GM18526 (cell line): ENCODE results near the gene HLF.

ENCODE experiments used
- POLR2A ChIP-seq: IDR thresholded peaks from 3 replicates; pipeline ENCODE4 v1.6.1; 2011; ENCODE audit not compliant: insufficient read length; ENCODE audit errors: extremely low read depth

HLF gene

DNA sequence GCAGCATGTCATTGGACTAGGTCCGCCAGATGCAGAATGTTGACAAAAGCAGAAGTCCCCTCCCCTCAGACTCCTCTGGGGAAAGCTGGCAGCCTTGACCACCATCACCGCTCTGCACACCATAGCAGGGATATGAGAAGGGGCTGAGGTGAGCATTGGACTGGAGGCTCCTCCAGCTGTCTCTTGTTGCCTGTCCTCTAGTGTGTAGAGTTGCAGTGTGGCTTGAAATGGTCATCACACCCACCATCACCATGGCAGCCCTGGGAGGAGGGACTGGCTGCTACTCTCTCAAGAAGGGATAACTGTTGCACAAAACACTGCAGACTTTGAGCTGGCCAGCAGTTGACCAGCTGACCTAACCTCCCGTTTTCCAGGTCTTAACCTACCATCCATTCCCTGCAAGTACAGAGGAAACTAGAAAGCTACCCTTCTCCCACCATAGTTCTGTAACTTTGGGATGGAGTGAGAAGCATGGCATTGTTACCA is 38.3 kb downstream of the HLF start:
- no peak for TF ChIP-seq POLR2A

DNA sequence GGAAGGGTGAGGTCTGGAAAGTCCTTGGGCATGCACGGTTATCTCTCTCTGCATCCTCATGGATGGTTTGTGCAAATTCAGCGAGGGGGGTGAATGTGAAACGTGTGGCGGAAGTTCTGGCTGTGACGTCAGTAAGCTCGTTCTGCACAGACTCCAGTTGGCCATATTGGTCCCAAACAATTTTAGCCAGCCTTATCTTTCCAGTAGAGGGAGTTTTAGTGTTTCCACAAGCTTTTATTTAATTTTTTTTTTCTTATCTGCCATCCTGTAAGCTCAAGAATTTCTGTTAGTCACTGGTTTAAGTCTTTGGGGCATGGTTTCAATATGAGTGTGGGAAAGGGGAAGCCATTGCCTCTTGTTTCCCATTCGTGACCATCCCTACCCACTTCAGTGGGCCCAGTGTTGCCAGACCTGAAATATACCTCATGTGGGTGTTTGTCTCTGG is 39.0 kb downstream of the HLF start:
- no peak for TF ChIP-seq POLR2A

DNA sequence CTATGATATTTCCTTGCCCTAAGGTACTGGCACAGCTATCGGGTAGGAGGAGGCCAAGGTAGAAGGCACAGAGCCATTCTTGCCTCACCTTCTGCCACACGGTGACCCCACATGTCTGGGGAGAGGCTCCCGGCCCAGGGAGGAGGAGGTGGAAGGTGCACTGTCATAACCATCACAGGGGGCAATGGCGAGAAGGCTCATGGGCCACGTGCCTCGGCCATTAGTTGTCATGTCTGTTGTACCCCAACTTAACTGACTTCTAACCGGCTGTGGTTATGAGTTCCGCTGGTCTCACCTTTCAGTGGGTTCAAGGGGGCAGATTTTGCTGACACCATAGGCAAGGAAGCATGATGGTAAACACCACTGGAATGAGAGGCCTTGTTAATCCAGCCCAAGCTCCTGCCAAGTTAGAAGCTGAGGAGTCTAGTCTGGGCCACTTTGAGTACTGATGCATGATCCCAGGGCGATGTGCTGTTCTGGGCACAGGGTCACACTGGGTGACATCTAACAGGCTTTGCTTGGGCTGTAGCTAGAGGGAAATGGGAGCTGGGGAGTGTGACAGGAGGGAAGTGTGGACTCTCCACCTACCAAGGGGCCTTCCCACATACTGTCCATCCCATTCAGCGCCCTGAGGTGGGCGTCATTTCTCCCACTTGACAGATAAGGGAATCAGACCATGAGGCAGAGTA is 39.6 kb downstream of the HLF start:
- TF ChIP-seq POLR2A, result no peak

DNA sequence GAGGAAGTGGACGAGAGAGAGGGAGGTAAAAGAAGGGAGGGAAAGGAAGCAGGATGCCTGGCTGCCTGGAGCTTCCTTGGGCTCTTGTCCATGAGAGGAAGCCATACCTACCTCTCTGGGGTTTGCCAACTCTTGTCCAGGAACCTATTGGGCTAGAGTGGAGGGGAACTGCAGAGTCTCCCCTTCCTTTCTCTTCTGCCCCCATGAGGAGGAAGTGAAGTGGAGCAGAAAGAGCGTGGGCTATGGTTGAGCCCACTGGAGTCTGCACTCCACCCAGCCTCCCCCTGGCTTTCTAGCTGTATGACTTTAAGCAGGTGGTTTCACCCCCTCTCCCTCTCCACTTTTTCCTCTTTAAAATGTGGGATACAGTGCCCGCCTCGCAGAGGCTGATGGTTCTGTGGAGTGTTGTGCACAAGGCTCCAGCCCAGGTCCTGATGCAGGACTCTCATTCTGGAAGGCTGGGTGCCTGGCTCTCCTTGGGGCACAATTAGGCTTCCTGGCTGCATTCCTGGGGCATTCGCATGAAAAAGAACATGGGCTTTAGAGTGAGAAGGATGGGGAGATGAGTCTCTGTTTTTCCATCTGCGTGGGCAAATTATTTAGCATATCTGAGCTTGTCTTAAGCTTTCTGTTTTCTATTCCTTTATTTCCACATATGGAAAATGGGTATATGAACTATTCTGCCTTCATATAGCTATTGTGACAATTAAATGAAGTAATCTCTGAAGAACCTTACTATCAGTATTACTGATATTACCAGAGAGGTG is 40.7 kb downstream of the HLF start:
- TF ChIP-seq POLR2A, result no peak

DNA sequence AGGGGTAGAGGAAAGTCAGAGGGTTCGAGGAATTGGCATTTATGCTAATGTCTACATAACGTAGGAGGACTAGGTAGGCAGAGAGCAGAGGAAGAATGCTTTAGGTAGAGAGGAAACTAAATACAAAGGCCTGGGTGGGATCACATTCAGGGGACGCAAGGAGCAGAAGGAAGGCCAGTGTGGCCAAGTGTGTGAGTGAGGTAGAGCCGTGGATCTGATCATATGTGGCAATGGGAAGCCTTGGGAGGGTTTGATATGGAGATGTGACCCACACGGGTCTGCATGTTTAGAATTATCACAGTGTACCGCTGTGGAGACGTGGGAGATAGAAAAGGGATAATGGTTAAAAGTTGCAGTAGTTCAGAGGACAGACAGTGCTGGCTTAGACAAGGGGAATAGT is 43.1 kb downstream of the HLF start:
- no peak for TF ChIP-seq POLR2A

DNA sequence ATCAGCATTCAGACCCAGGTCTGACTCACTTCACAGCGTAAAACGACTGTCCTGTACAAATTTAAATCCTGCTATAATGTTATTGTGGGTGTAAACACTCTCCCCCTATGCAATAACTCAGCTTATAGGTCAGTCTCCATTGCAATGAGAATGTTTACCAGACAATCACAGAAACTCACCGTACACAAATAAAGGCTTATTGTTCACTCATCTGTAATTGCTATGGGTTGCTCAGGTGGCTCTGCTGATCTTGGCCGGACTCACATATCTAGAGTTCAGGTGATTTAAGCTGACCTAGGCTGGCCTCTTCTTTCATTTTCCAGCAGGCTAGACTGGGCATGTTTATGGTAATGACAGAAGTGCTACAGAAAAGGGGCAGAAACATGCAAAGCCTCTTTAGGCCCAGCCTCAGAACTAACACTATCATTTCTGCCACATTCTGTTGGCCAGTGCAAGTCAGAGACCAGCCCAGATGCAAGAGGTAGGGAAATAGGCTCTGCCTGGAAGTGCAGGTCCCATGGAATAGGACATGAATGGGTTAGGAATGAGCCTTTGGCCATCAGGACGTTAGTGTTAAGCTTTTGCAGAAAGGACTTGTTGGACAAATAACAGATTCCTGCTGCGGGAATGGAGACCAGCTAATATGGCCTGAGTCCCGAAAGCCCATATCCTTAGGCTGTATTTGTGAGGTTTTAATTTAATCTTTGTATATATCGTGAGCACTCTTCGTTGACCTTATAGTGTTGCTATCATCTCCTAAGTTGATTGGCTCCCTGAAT is 44.0 kb downstream of the HLF start:
- no peak for TF ChIP-seq POLR2A

DNA sequence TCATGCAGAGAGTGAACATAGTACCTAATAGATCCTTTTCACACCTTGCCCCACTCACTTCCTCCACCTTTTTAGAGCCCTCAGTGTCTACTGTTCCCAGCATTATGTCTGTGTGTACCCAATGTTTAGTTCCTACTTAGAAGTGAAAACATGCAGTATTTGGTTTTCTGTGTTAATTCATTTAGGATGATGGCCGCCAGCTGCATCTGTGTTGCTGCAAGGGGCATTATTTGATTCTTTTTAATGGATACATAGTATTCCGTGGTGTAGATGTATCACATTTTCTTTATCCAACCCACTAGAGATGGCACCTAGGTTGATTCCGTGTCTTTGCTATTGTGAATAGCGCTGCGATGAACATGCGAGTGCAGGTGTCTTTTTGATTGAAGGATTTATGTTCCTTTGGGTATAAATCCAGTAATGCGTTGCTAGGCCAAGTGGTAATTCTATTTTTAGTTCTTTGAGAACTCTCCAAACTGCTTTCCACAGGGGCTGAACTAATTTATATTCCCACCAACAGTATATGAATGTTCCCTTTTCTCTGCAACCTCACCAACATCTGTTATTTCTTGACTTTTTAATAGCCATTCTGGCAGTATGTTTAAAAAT is 47.1 kb downstream of the HLF start:
- TF ChIP-seq POLR2A, result no peak

DNA sequence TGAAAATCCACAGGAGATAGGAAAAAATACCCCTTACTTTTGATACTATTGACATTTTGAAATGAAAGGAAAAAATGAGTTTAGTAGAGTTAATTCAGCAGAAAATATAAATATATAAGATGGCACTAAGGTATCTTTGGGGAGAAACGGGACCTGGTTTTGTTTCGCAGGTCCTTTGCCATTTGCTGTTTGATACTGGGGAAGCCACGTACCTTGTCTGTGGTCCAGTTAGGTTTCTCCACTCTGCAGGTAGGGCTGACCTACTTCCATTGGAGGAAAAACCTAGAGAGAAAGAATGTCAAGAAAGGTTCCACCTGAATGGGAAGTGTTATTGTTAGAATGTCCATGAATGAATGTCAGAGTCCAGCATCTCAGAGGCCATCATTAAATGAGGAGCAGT is 48.1 kb downstream of the HLF start:
- no peak for TF ChIP-seq POLR2A

DNA sequence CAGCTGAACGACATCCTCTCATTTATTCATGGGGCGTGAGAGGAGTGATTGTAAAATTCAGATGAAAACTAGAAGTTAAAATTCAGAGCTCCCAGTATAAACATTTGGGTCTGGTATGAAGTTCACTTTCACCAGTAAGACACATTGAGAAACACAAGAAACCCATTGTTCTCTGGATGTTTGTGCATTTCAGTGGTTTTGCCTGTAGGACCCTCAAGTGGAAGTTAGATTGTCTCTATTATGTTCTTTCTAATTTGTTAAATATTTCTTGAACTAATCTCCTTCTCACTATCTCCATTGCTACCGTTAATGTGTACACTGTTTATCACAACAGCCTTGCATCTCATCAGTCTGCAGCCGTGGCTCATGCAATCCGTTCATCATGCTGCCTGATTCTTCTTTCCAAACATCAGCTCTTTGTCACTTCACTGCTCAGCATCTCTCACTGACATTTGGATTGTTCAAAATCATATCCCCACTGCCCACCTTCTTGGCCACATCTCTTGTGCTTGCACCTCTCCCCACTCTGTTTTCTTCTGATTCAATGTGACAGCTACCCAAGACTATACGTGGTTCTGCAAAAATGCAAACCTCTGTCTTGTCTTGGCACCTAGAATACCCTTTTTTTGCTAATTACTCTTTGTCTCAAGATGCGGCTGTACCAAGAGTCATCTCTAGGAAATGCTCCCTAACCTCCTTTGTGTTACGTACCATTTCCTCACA is 49.5 kb downstream of the HLF start:
- no peak for TF ChIP-seq POLR2A

DNA sequence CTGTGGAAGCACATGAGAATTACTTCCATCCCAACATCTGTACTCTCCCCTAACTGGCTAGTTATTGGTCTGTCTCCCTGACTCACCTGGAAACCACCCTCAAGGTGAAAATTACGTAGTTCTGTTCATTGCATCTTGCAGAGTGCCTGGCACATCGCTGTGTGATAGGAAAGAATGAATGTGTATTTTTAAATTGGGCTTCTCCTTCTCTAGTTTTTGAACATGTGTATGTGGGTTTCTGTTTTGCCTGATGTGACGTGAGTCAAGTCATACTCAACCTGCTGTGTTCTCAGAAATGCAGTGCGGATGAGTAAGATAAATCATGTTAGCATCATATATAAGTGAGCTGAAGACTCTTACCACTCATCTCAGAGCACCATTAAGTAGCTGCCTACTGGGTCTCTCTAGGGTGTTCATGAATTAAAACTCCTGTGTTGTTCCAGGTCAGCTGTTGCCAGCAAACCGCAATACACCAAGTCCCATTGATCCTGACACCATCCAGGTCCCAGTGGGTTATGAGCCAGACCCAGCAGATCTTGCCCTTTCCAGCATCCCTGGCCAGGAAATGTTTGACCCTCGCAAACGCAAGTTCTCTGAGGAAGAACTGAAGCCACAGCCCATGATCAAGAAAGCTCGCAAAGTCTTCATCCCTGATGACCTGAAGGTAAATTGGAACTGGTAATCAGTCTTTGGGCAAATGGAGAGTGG is 50.2 kb downstream of the HLF start:
- no peak for TF ChIP-seq POLR2A

DNA sequence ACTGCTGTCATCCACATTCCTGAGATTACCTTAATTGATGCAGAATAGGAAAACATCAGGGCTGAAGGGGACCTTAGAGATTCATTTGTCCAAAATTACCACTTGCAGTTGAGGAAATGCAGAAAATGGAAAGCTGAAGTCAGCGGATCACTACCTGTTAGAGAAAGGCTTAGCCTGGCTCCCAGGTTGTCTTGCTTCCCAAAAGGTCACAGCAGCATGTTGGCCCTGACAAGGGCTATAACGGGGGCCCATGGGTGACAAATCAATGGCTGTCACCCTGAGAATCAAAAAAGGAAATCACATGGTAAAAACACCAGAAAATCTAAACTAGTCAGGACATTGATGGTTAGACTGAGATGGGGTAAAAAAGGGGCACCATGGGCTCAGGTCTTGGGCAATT is 51.7 kb downstream of the HLF start:
- no peak for TF ChIP-seq POLR2A

DNA sequence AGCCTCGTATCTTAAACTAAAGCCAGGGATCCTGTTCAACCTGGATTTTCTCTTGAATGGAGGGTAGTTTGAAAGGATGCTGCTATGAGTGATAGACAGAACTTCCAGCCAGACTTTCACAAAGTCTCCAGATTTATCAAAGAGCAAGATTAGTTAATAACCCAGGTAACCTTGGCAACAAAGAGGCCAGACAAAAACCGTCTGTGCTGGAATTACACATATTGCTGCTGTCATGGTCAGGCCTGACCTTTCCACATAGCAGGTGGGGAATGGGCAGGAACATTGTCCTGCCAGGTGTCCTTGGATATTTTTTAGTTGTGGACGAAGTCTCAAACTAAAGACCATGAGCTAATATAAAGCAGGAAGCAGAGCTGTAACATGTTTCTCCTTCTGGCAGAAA is 52.5 kb downstream of the HLF start:
- no peak for TF ChIP-seq POLR2A

DNA sequence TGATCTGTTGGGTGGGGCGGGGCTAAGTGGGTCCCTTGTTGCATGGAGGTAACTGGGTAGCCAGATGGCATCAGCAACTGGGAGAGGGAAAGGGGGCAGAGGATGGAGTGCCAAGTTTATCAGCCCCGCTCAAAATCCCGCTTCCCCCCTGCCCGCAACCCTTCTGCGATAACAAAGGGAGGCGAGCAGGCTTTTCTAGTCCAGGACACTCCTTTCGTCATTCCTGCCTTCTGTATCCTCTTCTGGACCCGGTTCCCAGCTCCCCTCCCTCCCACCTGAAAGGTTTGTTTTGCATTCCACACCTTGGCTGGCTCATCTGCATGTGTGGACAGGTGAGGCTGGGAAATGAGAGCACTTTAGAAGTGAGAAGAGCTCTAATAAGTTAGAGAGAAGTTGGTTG is 53.3 kb downstream of the HLF start:
- no peak for TF ChIP-seq POLR2A
